Neural cell (in vitro differentiated cells): Measurements from ENCODE around the gene TNS4. TPM values are rescaled to one million over a fixed set of nuclear protein-coding genes. Genes with fewer than 3 reads are reported as not detected.

Experiments
- H2AFZ ChIP-seq: fragments of 200-600, 300-800 bp; sonication (generic), shearing (Covaris generic); 2 replicates; pipeline ENCODE4 v1.6.0; 2014; ENCODE audit warnings: low read depth, mild to moderate bottlenecking, antibody characterized with exemption, low read length, moderate library complexity
- H3F3A ChIP-seq: fragments of 200-600 bp; shearing (Covaris generic); 2 replicates; pipeline ENCODE4 v1.6.1; 2016; ENCODE audit warnings: mild to moderate bottlenecking, moderate library complexity, mixed read lengths, antibody characterized with exemption, low read length; ENCODE audit not compliant: insufficient read depth, poor library complexity, severe bottlenecking
- H3K27ac ChIP-seq: fragments of 200-600, 300-800 bp; sonication (generic), shearing (Covaris generic); 2 replicates; pipeline ENCODE4 v1.5.1; 2014; ENCODE audit warnings: mild to moderate bottlenecking, low read length, moderate library complexity
- H3K27me3 ChIP-seq: fragments of 300-800, 200-600 bp; sonication (generic), shearing (Covaris generic); 2 replicates; pipeline ENCODE4 v1.6.0; 2014; ENCODE audit warnings: mild to moderate bottlenecking, low read depth, low read length, moderate library complexity; ENCODE audit not compliant: insufficient read depth
- H3K36me3 ChIP-seq: fragments of 300-800, 200-600 bp; sonication (generic), shearing (Covaris generic); 2 replicates; pipeline ENCODE4 v1.5.1; 2014; ENCODE audit warnings: mild to moderate bottlenecking, antibody characterized with exemption, low read length, moderate library complexity; ENCODE audit not compliant: insufficient read depth
- H3K4me2 ChIP-seq: fragments of 300-800, 200-600 bp; sonication (generic), shearing (Covaris generic); 2 replicates; pipeline ENCODE4 v1.6.0; 2014; ENCODE audit warnings: mild to moderate bottlenecking, low read length
- H3K4me3 ChIP-seq: fragments of 300-800, 200-600 bp; sonication (generic), shearing (Covaris generic); 2 replicates; pipeline ENCODE4 v1.5.1; 2014; ENCODE audit warnings: mild to moderate bottlenecking, low read length, moderate library complexity
- H3K79me2 ChIP-seq: fragments of 200-600 bp; shearing (Covaris generic); replicated peaks from 2 replicates; pipeline ENCODE4 v1.6.0; 2014; ENCODE audit warnings: mild to moderate bottlenecking, low read length, moderate library complexity; ENCODE audit not compliant: insufficient read depth
- H3K9ac ChIP-seq: fragments of 300-800, 200-600 bp; sonication (generic), shearing (Covaris generic); 2 replicates; pipeline ENCODE4 v1.6.1; 2016; ENCODE audit warnings: mild to moderate bottlenecking, low read length, mixed read lengths
- H3K9me2 ChIP-seq: fragments of 200-600 bp; shearing (Covaris generic); 2 replicates; pipeline ENCODE4 v1.6.1; 2016; ENCODE audit warnings: mild to moderate bottlenecking, low read length, mixed read lengths; ENCODE audit not compliant: insufficient read depth
- H3K9me3 ChIP-seq: fragments of 200-600, 300-800 bp; sonication (generic), shearing (Covaris generic); 2 replicates; pipeline ENCODE4 v1.6.1; 2016; ENCODE audit warnings: mild to moderate bottlenecking, mixed run types, low read length, moderate library complexity, mixed read lengths
- H4K20me1 ChIP-seq: fragments of 200-600 bp; shearing (Covaris generic); 2 replicates; pipeline ENCODE4 v1.6.1; 2016; ENCODE audit warnings: mild to moderate bottlenecking, mixed run types; ENCODE audit not compliant: insufficient read depth
- CTCF ChIP-seq: fragments of 450-650 bp; IDR thresholded peaks from 2 replicates; pipeline ENCODE4 v1.5.1; 2014; ENCODE audit warnings: antibody characterized with exemption, mild to moderate bottlenecking, moderate library complexity; ENCODE audit not compliant: poor library complexity, severe bottlenecking
- EP300 ChIP-seq: fragments of 450-650 bp; conservative IDR thresholded peaks from 2 replicates; pipeline ENCODE4 v1.6.1; 2014; ENCODE audit warnings: antibody characterized with exemption, mild to moderate bottlenecking, moderate library complexity; ENCODE audit not compliant: poor library complexity, severe bottlenecking
- EZH2 ChIP-seq: fragments of 200-600, 300-800 bp; shearing (Covaris generic), sonication (generic); IDR thresholded peaks from 2 replicates; pipeline ENCODE4 v1.6.1; 2014; ENCODE audit warnings: antibody characterized with exemption, low read length, borderline replicate concordance, mild to moderate bottlenecking; ENCODE audit not compliant: insufficient read depth, poor library complexity, severe bottlenecking
- MXI1 ChIP-seq: fragments of 450-650 bp; conservative IDR thresholded peaks from 2 replicates; pipeline ENCODE4 v1.6.1; 2014; ENCODE audit warnings: antibody characterized with exemption, mild to moderate bottlenecking; ENCODE audit not compliant: poor library complexity, severe bottlenecking
- POLR2AphosphoS5 ChIP-seq: IDR thresholded peaks from 2 replicates; pipeline ENCODE4 v1.6.1; 2012
- RAD21 ChIP-seq: fragments of 450-650 bp; conservative IDR thresholded peaks from 2 replicates; pipeline ENCODE4 v1.6.1; 2014; ENCODE audit warnings: antibody characterized with exemption, mild to moderate bottlenecking, moderate library complexity
- REST ChIP-seq: IDR thresholded peaks from 2 replicates; pipeline ENCODE4 v1.6.1; 2012; ENCODE audit warnings: borderline replicate concordance
- SMC3 ChIP-seq: fragments of 450-650 bp; conservative IDR thresholded peaks from 2 replicates; pipeline ENCODE4 v1.6.1; 2014; ENCODE audit warnings: antibody characterized with exemption, mild to moderate bottlenecking, moderate library complexity; ENCODE audit not compliant: poor library complexity
- TAF1 ChIP-seq: IDR thresholded peaks from 2 replicates; pipeline ENCODE4 v1.6.1; 2012; ENCODE audit warnings: low read depth
- polyA plus RNA-seq: library from polyadenylated mRNA; depleted of rRNA; stranded (reverse); fragments of >200 nt; gene quantifications from 2 replicates; pipeline ENCODE4 v1.2.3, GENCODE V29; 2014

Gene TNS4
- polyA plus RNA-seq, 1 donor from 2014 or later = not detected

GRCh38 chr17:40433551-40434415 is 67.6 kb downstream of the TNS4 start:
- Histone ChIP-seq H3K79me2 (no peaks in the 10 kb centered on the region), H3K9me2 (no peaks in the 10 kb centered on the region), H3K27me3 (no peaks in the 10 kb centered on the region), H3F3A (no peaks in the 10 kb centered on the region), H3K4me2 (no peak overlapping the region), H3K9me3 (no peaks in the 10 kb centered on the region), H3K36me3 (no peaks in the 10 kb centered on the region), H2AFZ (no peak overlapping the region), H3K27ac (no peak overlapping the region), H3K4me3 (no peak overlapping the region), H4K20me1 (no peaks in the 10 kb centered on the region), H3K9ac (no peak overlapping the region)
- no peak for TF ChIP-seq CTCF
- no peak for TF ChIP-seq TAF1
- no peak for TF ChIP-seq EP300
- no peak for TF ChIP-seq MXI1
- no peak for TF ChIP-seq REST
- no peak for TF ChIP-seq SMC3
- TF ChIP-seq RAD21 = no peak
- TF ChIP-seq POLR2AphosphoS5 = no peak
- no peak for TF ChIP-seq EZH2

GRCh38 chr17:40432864-40433528 is 68.4 kb downstream of the TNS4 start:
- Histone ChIP-seq H3K9me3 (no peaks in the 10 kb centered on the region), H2AFZ (no peak overlapping the region), H3K4me2 (no peak overlapping the region), H3K27me3 (no peaks in the 10 kb centered on the region), H3F3A (no peaks in the 10 kb centered on the region), H3K9ac (no peak overlapping the region), H3K79me2 (no peaks in the 10 kb centered on the region), H4K20me1 (no peaks in the 10 kb centered on the region), H3K4me3 (no peak overlapping the region), H3K36me3 (no peaks in the 10 kb centered on the region), H3K27ac (no peak overlapping the region), H3K9me2 (no peaks in the 10 kb centered on the region)
- no peak for TF ChIP-seq SMC3
- TF ChIP-seq RAD21 = no peak
- TF ChIP-seq EZH2 = no peak
- no peak for TF ChIP-seq EP300
- TF ChIP-seq MXI1 = no peak
- no peak for TF ChIP-seq CTCF
- TF ChIP-seq TAF1 = no peak
- no peak for TF ChIP-seq POLR2AphosphoS5
- TF ChIP-seq REST = no peak
